ENCODE results near the gene DNMT3B. TPM values are rescaled to one million over a fixed set of nuclear protein-coding genes. Genes with fewer than 3 reads are reported as not detected.

The DNMT3B gene
- polyA plus RNA-seq, 3 donors, result 0.39 to 0.44 TPM; not detected in 1

DNA sequence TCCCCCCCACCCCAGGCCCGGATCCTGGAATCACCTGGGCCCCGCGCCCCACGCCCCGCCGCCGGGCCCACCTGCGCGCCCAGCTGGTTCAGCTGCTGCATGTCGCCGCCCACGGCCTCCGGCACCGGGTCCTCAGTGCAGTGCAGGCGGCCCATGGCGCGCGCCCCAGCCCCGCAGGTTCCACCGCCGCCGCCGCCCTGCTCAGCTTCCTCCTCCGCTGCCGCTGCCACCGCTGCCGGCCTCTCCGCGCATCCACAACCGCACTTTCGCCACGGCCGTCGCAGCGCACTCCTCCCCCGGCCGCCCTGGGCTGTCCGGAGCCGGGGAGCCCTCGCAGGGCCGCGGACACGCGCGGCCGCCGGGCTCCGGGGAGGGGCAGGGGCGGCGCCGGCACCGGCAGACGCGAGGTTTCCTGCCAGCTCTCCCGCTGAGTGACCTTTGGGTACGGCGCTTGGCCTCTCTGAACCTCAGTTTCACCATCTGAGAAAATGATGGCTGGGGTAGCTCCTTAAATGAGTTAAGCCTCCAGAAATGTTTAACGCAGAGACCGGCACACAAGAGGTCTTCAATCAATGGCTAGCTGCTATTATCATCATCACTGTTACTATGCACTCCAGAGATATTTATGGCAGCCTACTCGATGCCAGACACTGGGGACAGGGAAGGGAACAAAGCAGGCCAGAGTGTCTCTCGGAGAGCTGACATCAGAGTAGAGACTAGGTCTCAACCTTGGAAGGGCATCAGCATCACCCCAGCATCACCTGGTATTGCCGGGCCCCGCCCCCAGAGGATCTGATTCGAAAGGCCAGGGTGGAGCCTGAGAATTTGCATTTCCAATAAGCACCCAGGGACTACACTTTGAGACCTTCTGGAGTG is 18.7 kb upstream of the DNMT3B start, which contains the start of gene COMMD7:
TSS of gene COMMD7 (minus strand) at position 231 of the 876 bp plus-strand sequence. CDS start at position 155, 76 bp downstream.
- Histone ChIP-seq H3K4me3 (replicated peaks in 1 of 3; ENCODE audit: low read depth in 2 of 3, low read length in 3 of 3) (peak within 1 kb of the TSS; percentile 66 to 90 (median 87)), H3K4me2 (replicated peaks; ENCODE audit: extremely low read depth, low read length, poor library complexity, severe bottlenecking) (peak within 1 kb of the TSS; percentile 80), H3K9ac (ENCODE audit: insufficient read depth, low read length, poor library complexity, severe bottlenecking) (peak within 1 kb of the TSS; percentile 85), H3K36me3 (replicated peaks in 1 of 2; ENCODE audit: control insufficient read depth in 1 of 2, insufficient read depth in 2 of 2, low read length in 2 of 2) (peaks cover 0 to 7% of the 10 kb centered on the region in 2 donors), H3K79me2 (ENCODE audit: insufficient read depth, low read length) (peaks cover 58% of the 10 kb centered on the region), H3K27ac (ENCODE audit: low read depth in 1 of 2, low read length in 2 of 2) (peak within 1 kb of the TSS in 1 of 2 donors; percentile 81), H2AFZ (ENCODE audit: insufficient read depth, low read depth, low read length, poor library complexity, severe bottlenecking) (peak within 1 kb of the TSS; percentile 95), H3K4me1 (ENCODE audit: control insufficient read depth in 1 of 2, insufficient read depth in 2 of 2, low read length in 2 of 2) (peaks cover 14 to 20% of the 10 kb centered on the region in 2 donors), H3K9me3 (replicated peaks in 1 of 2; ENCODE audit: control insufficient read depth in 1 of 2, insufficient read depth in 1 of 2, low read length in 2 of 2) (no peaks in the 10 kb centered on the region), H4K20me1 (ENCODE audit: insufficient read depth, low read length) (peaks cover 13% of the 10 kb centered on the region), H3K27me3 (ENCODE audit: control insufficient read depth in 2 of 2, insufficient read depth in 2 of 2, low read length in 2 of 2) (no peaks in the 10 kb centered on the region)
- TF ChIP-seq, protein P1, sequence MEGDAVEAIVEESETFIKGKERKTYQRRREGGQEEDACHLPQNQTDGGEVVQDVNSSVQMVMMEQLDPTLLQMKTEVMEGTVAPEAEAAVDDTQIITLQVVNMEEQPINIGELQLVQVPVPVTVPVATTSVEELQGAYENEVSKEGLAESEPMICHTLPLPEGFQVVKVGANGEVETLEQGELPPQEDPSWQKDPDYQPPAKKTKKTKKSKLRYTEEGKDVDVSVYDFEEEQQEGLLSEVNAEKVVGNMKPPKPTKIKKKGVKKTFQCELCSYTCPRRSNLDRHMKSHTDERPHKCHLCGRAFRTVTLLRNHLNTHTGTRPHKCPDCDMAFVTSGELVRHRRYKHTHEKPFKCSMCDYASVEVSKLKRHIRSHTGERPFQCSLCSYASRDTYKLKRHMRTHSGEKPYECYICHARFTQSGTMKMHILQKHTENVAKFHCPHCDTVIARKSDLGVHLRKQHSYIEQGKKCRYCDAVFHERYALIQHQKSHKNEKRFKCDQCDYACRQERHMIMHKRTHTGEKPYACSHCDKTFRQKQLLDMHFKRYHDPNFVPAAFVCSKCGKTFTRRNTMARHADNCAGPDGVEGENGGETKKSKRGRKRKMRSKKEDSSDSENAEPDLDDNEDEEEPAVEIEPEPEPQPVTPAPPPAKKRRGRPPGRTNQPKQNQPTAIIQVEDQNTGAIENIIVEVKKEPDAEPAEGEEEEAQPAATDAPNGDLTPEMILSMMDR (IDR thresholded peaks at IDR 0.05), result no peak
- peaks cover 29% of the 10 kb centered on the region for H3K4me1 Mint-ChIP-seq
- peak; percentile 62 to 71 (median 67) for DNase-seq
- H3K9me3 Mint-ChIP-seq, result peaks cover 0 to 3% (median 0%) of the 10 kb centered on the region in 7 donors
- peak within 1 kb of the TSS; percentile 98 to 99 for H3K4me3 Mint-ChIP-seq
- H3K27me3 Mint-ChIP-seq (ENCODE audit: low read depth in 3 of 3), result peaks cover 0 to 2% (median 0%) of the 10 kb centered on the region in 3 donors
- WGBS (ENCODE audit: insufficient coverage), result 1% methylated on average over 57 of the region's 64 CpGs
- H3K36me3 Mint-ChIP-seq, result peaks cover 0 to 4% of the 10 kb centered on the region in 2 donors
- peak within 1 kb of the TSS; percentile 76 to 96 (median 86) for H3K27ac Mint-ChIP-seq
- intact Hi-C loops (cut with micrococcal nuclease), result no loop called here

DNA sequence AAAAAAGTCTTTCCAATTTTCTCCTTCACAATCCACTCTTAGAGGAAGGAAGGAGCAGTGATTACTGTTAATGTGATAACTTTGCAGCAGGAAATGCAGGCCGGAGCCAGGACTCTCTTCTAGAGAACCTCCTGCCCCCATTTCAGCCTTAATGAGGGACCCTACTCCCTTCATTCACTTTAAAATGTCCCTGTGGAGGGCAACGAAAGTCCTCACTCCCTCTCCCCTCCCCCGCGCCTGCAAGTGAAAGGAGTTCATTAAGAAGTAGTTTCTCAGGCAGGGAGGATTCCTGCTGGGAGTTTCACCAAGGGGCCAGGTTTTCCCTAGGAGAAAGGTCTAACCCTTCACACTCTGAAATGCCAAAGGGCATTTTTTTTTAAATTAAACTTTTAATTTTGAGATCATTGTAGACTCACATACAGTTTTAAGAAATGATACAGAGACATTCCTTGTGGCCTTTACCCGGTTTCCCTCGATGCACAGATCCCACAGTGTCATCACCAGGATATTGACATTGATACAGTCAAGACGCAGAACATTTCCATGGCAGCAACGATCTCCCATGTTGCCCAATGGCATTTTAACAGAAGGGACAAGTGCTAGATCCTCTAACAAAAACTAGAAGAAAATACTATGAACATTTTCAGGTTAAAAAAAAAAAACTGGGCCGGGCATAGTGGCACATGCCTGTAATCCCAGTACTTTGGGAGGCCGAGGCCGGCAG is 12.1 kb upstream of the DNMT3B start:
- no peaks in the 10 kb centered on the region for H4K20me1 ChIP-seq (ENCODE audit: insufficient read depth, low read length)
- Mint-ChIP-seq H3K4me1 (peaks cover 7% of the 10 kb centered on the region), H3K4me3 (no peak overlapping the region), H3K27ac (no peak overlapping the region), H3K9me3 (no peaks in the 10 kb centered on the region), H3K27me3 (ENCODE audit: low read depth in 3 of 3) (peaks cover 0 to under 1% (median 0%) of the 10 kb centered on the region in 3 donors), H3K36me3 (no peaks in the 10 kb centered on the region)
- no peak for DNase-seq
- no peak overlapping the region for H2AFZ ChIP-seq (ENCODE audit: insufficient read depth, low read depth, low read length, poor library complexity, severe bottlenecking)
- intact Hi-C loops (cut with micrococcal nuclease), result no loop called here
- TF ChIP-seq, protein P1 (IDR thresholded peaks at IDR 0.05), result no peak
- no peak overlapping the region for H3K27ac ChIP-seq (ENCODE audit: low read depth in 1 of 2, low read length in 2 of 2)
- H3K4me1 ChIP-seq (ENCODE audit: control insufficient read depth in 1 of 2, insufficient read depth in 2 of 2, low read length in 2 of 2), result no peaks in the 10 kb centered on the region
- H3K4me2 ChIP-seq (replicated peaks; ENCODE audit: extremely low read depth, low read length, poor library complexity, severe bottlenecking), result no peak overlapping the region
- H3K9me3 ChIP-seq (replicated peaks in 1 of 2; ENCODE audit: control insufficient read depth in 1 of 2, insufficient read depth in 1 of 2, low read length in 2 of 2), result no peaks in the 10 kb centered on the region
- no peaks in the 10 kb centered on the region for H3K79me2 ChIP-seq (ENCODE audit: insufficient read depth, low read length)
- no peak overlapping the region for H3K4me3 ChIP-seq (replicated peaks in 1 of 3; ENCODE audit: low read depth in 2 of 3, low read length in 3 of 3)
- no peak overlapping the region for H3K9ac ChIP-seq (ENCODE audit: insufficient read depth, low read length, poor library complexity, severe bottlenecking)
- no peaks in the 10 kb centered on the region for H3K36me3 ChIP-seq (replicated peaks in 1 of 2; ENCODE audit: control insufficient read depth in 1 of 2, insufficient read depth in 2 of 2, low read length in 2 of 2)
- 95% methylated on average over 7 of the region's 11 CpGs for WGBS (ENCODE audit: insufficient coverage)
- no peaks in the 10 kb centered on the region for H3K27me3 ChIP-seq (ENCODE audit: control insufficient read depth in 2 of 2, insufficient read depth in 2 of 2, low read length in 2 of 2)
